Measurements from ENCODE around the gene WASF3.

WASF3 gene

GRCh38 chr13:26548205-26548765, 9.2 kb upstream of the WASF3 start:
- Histone ChIP-seq H3K9me3 (ENCODE audit: severe bottlenecking) (no peaks in the 10 kb centered on the region), H3K36me3 (no peaks in the 10 kb centered on the region), H3K4me3 (ENCODE audit: low read depth, low read length) (no peak overlapping the region), H3K27me3 (ENCODE audit: insufficient read depth, low read depth, severe bottlenecking) (no peaks in the 10 kb centered on the region), H3K27ac (no peak overlapping the region)
- no peak for DNase-seq
- TF ChIP-seq CTCF (IDR thresholded peaks at IDR 0.05; ENCODE audit: low read depth, low read length), result no peak

- DNase-seq, result no peak
- no peak overlapping the region for H3K27ac ChIP-seq
- H3K9me3 ChIP-seq (ENCODE audit: severe bottlenecking), result no peaks in the 10 kb centered on the region
- no peaks in the 10 kb centered on the region for H3K36me3 ChIP-seq
- no peak for TF ChIP-seq CTCF (IDR thresholded peaks at IDR 0.05; ENCODE audit: low read depth, low read length)
- H3K27me3 ChIP-seq (ENCODE audit: insufficient read depth, low read depth, severe bottlenecking), result no peaks in the 10 kb centered on the region
- H3K4me3 ChIP-seq (ENCODE audit: low read depth, low read length), result no peak overlapping the region
Measured at GRCh38 chr13:26549713-26550112, 7.8 kb upstream of the WASF3 start.

DNA sequence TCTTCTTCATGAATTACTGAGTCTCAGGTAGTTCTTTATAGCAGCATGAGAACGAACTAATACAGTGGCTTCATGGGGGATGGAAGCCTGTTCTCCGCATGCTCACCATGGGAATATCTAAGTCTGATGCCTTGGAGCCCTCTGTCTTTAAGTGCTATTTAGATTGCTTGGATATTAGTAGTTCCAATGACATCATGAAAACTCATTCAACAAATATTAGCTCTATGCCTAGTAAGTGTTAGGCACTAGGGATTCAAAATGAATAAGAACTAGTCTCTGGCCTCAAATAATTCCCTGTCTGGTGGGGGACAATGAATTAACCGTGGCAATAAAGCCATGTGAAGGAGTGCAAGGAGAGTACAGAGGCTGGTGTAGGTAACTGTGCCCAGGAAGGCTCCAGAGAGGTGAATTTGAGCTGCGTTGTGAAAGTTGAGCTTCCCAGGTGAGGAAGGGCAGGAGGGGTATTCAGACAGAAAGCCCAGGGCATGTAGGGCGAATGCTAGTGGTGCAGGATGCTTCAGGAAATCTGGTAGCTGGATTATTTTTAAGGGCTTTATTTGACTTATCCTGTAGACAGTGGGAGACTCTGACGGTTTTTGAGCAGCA, 6.1 kb upstream of the WASF3 start:
- no peak overlapping the region for H3K4me3 ChIP-seq (ENCODE audit: low read depth, low read length)
- no peak for DNase-seq
- no peak overlapping the region for H3K27ac ChIP-seq
- no peaks in the 10 kb centered on the region for H3K36me3 ChIP-seq
- no peak for TF ChIP-seq CTCF (IDR thresholded peaks at IDR 0.05; ENCODE audit: low read depth, low read length)
- no peaks in the 10 kb centered on the region for H3K27me3 ChIP-seq (ENCODE audit: insufficient read depth, low read depth, severe bottlenecking)
- no peaks in the 10 kb centered on the region for H3K9me3 ChIP-seq (ENCODE audit: severe bottlenecking)

DNA sequence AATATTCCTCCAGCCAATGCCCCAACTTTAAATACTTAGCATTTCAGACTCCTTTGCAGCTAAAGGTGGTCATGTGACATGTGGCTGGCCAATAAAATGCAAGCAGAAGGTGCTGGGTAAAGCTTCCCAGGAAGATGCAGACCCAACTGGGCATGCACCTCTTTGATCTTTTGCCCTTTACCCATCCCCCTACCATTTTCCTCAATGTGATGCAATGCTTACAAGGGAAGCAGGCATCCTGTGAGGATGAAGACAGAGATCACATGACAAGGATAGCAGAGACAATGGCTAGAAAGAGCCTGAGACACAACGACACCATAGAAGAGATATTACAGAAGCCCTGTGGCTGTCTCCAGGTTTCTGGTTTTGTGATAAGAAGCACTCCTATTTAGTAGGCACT, 2.1 kb upstream of the WASF3 start:
- Histone ChIP-seq H3K4me3 (ENCODE audit: low read depth, low read length) (no peak overlapping the region), H3K36me3 (no peaks in the 10 kb centered on the region), H3K27me3 (ENCODE audit: insufficient read depth, low read depth, severe bottlenecking) (no peaks in the 10 kb centered on the region), H3K27ac (no peak overlapping the region), H3K9me3 (ENCODE audit: severe bottlenecking) (no peaks in the 10 kb centered on the region)
- DNase-seq, result no peak
- no peak for TF ChIP-seq CTCF (IDR thresholded peaks at IDR 0.05; ENCODE audit: low read depth, low read length)

DNA sequence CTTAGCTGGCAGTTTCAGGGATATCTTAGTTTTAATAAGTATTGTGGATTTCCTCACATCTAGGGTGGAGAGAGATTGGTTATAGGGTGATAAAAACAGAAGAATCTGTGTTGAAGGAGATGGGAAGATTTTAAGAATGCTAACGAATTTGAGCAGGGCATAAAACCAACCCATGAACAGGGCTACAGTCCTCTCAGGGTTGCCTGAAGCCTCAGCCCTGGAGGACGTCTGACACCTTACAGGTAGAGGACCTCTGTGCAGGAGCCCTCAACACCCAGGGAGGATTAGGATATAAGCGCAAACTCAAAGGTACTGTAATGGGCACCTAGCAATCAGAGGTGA, 461 bp upstream of the WASF3 start:
- H3K36me3 ChIP-seq, result no peaks in the 10 kb centered on the region
- DNase-seq, result no peak
- TF ChIP-seq CTCF (IDR thresholded peaks at IDR 0.05; ENCODE audit: low read depth, low read length), result no peak
- no peaks in the 10 kb centered on the region for H3K9me3 ChIP-seq (ENCODE audit: severe bottlenecking)
- H3K27ac ChIP-seq, result peak overlapping the region; percentile 62
- peak overlapping the region; percentile 63 for H3K4me3 ChIP-seq (ENCODE audit: low read depth, low read length)
- no peaks in the 10 kb centered on the region for H3K27me3 ChIP-seq (ENCODE audit: insufficient read depth, low read depth, severe bottlenecking)

All from WERI-Rb-1 (cell line).